Measurements from ENCODE around the gene BMPR1B.

BMPR1B gene

DNA sequence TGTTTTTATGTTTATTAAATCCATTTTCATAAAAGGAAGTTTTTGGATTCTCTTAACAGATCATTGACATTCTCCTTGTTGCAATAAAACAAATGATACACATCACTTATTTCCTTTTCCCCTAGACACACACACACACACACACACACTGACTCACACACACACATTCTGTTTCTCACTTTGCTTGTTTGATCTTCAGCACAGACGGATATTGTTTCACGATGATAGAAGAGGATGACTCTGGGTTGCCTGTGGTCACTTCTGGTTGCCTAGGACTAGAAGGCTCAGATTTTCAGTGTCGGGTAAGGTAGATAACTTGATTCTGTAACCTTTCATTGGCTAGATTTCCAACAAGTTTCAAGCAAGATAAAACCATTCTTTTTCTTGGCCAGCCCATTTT, 356.8 kb downstream of the BMPR1B start:
- H3K27me3 Mint-ChIP-seq (ENCODE audit: low read depth, poor library complexity) = no peaks in the 10 kb centered on the region
- no peak overlapping the region for H3K27ac Mint-ChIP-seq
- TF ChIP-seq, protein P1, sequence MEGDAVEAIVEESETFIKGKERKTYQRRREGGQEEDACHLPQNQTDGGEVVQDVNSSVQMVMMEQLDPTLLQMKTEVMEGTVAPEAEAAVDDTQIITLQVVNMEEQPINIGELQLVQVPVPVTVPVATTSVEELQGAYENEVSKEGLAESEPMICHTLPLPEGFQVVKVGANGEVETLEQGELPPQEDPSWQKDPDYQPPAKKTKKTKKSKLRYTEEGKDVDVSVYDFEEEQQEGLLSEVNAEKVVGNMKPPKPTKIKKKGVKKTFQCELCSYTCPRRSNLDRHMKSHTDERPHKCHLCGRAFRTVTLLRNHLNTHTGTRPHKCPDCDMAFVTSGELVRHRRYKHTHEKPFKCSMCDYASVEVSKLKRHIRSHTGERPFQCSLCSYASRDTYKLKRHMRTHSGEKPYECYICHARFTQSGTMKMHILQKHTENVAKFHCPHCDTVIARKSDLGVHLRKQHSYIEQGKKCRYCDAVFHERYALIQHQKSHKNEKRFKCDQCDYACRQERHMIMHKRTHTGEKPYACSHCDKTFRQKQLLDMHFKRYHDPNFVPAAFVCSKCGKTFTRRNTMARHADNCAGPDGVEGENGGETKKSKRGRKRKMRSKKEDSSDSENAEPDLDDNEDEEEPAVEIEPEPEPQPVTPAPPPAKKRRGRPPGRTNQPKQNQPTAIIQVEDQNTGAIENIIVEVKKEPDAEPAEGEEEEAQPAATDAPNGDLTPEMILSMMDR (IDR thresholded peaks at IDR 0.05) = no peak
- peaks cover 12% of the 10 kb centered on the region for H3K4me1 Mint-ChIP-seq
- DNase-seq = no peak
- no peaks in the 10 kb centered on the region for H3K9me3 Mint-ChIP-seq
- H3K36me3 Mint-ChIP-seq (ENCODE audit: low read depth) = peaks cover 14% of the 10 kb centered on the region
- no peak overlapping the region for H3K4me3 Mint-ChIP-seq

DNA sequence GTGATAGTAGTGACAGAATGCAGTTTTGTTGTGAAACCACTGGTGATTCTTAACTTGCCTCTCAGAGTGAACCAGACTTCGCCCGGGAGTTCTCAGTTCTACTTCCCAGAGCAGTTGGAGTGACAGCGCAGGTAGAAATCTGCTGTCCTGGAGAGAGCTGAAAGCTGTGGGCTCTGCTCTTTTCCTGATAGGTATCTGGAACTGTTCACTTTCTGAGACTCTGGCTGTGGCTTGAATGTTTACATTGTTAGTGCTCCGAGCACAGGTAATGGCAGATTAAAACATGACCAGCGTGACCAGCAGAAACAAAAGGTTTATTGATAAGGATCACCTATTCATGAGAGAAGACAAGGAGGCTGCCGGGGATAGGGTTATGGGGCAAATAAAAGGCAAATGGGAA, 360.7 kb downstream of the BMPR1B start:
- no peaks in the 10 kb centered on the region for H3K27me3 Mint-ChIP-seq (ENCODE audit: low read depth, poor library complexity)
- H3K4me3 Mint-ChIP-seq = no peak overlapping the region
- no peaks in the 10 kb centered on the region for H3K9me3 Mint-ChIP-seq
- no peak overlapping the region for H3K27ac Mint-ChIP-seq
- peaks cover 12% of the 10 kb centered on the region for H3K4me1 Mint-ChIP-seq
- TF ChIP-seq, protein P1 (IDR thresholded peaks at IDR 0.05) = no peak
- peaks cover 14% of the 10 kb centered on the region for H3K36me3 Mint-ChIP-seq (ENCODE audit: low read depth)
- no peak for DNase-seq

DNA sequence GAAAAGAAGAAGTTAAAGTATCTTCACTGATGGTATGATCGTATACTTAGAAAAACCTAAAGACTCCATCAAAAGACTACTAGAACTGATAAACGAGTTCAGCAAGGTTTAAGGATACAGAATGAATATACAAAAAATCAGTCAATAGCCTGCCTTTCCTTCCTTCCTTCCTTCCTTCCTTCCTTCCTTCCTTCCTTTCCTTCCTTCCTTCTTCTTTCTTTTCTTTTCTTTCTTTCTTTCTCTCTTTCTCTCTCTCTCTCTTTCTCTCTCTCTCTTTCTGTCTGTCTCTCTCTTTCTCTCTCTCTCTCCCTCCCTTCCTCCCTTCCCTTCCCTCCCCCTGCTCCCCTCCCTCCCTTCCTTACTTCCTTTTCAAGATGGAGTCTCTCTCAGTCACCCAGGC, 362.7 kb downstream of the BMPR1B start:
- no peak for DNase-seq
- H3K9me3 Mint-ChIP-seq = no peaks in the 10 kb centered on the region
- H3K36me3 Mint-ChIP-seq (ENCODE audit: low read depth) = peaks cover 12% of the 10 kb centered on the region
- H3K4me1 Mint-ChIP-seq = peaks cover 14% of the 10 kb centered on the region
- no peak overlapping the region for H3K4me3 Mint-ChIP-seq
- TF ChIP-seq, protein P1 (IDR thresholded peaks at IDR 0.05) = no peak
- no peaks in the 10 kb centered on the region for H3K27me3 Mint-ChIP-seq (ENCODE audit: low read depth, poor library complexity)
- H3K27ac Mint-ChIP-seq = no peak overlapping the region

DNA sequence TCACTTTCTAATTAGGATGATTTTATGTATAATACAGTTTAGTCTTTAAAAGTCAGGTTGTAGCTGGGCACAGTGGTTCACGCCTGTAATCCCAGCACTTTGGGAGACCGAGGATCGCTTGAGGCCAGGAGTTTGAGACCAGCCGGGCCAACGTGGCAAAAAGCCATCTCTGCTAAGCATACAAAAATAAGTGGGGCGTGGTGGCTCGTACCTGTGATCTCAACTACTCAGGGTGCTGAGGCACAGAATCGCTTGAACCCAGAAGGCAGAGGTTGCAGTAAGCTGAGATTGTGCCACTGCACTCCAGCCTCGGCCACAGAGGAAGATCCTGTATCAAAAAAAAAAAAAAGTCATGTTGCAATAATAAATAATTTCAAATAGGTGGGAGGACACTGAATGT, 364.2 kb downstream of the BMPR1B start:
- no peak overlapping the region for H3K27ac Mint-ChIP-seq
- H3K4me1 Mint-ChIP-seq = peaks cover 14% of the 10 kb centered on the region
- no peak for DNase-seq
- no peaks in the 10 kb centered on the region for H3K9me3 Mint-ChIP-seq
- H3K4me3 Mint-ChIP-seq = no peak overlapping the region
- no peaks in the 10 kb centered on the region for H3K36me3 Mint-ChIP-seq (ENCODE audit: low read depth)
- TF ChIP-seq, protein P1 (IDR thresholded peaks at IDR 0.05) = no peak
- no peaks in the 10 kb centered on the region for H3K27me3 Mint-ChIP-seq (ENCODE audit: low read depth, poor library complexity)

DNA sequence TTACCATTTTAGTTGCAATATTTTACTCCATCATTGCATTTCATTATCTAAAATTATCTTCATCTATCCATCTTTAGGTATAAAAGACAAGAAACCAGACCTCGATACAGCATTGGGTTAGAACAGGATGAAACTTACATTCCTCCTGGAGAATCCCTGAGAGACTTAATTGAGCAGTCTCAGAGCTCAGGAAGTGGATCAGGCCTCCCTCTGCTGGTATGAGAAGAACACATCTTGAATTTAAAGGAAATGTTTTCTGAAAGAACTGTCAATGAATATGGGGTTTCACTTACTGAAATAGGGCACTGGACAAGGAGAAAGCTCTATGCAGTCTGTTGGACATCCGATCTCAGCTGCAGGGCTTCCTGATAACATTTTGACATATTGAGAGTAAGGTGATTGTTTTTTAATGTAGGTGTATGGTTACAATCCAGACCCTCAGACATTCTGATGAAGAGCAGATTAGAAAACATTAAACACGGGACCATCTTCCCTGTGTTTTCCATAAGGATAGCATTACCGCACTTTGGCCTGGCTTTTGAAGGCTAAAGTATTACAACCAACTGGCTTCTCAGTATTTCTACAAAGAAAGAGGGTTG, 367.2 kb downstream of the BMPR1B start:
- Mint-ChIP-seq H3K9me3 (no peaks in the 10 kb centered on the region), H3K27ac (no peak overlapping the region), H3K4me3 (no peak overlapping the region), H3K36me3 (ENCODE audit: low read depth) (no peaks in the 10 kb centered on the region), H3K27me3 (ENCODE audit: low read depth, poor library complexity) (peaks cover 3% of the 10 kb centered on the region), H3K4me1 (peaks cover 7% of the 10 kb centered on the region)
- TF ChIP-seq, protein P1 (IDR thresholded peaks at IDR 0.05) = peak; percentile 57
- peak; percentile 30 for DNase-seq

DNA sequence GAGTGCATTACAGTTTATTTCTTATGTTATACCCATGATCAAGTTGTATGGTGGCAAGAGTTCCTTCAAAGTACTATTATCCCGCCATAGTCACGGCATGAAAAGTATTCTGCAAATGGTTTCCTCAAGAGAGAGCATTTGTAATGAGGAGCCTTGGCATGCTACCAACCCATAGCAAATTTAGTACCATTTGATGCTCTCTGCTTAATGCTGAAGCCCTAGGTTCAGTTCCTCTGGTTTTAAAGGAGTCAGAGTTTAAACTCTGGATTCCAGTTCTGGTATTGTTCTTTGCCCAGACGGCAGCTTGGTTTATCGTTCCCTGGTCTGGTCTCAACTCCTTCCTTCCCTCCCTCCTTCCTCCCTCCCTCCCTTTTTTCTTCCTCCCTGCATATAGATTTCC, 371.3 kb downstream of the BMPR1B start:
- Mint-ChIP-seq H3K9me3 (peaks cover 5% of the 10 kb centered on the region), H3K27ac (no peak overlapping the region), H3K4me3 (no peak overlapping the region), H3K27me3 (ENCODE audit: low read depth, poor library complexity) (peaks cover 7% of the 10 kb centered on the region), H3K36me3 (ENCODE audit: low read depth) (peaks cover 12% of the 10 kb centered on the region), H3K4me1 (peaks cover 11% of the 10 kb centered on the region)
- TF ChIP-seq, protein P1 (IDR thresholded peaks at IDR 0.05) = no peak
- DNase-seq = no peak

All from nephron progenitor cell (in vitro differentiated cells).